ENCODE results near the gene URI1. TPM values are rescaled to one million over a fixed set of nuclear protein-coding genes. Genes with fewer than 3 reads are reported as not detected.

Gene URI1
- total RNA-seq, 8 experiments from 2014 or later = 45.2 to 72.5 (median 55.5) TPM

Other genes starting within 250 kb of the URI1 start
- gene C19orf12, start 227.0 kb upstream of the URI1 start, total RNA-seq = 10 to 100 TPM; 11.1 to 29.3 (median 16.6) TPM
- gene CCNE1, start 130.2 kb upstream of the URI1 start, total RNA-seq = 10 to 100 TPM in 4 of 8 experiments, 1 to 10 TPM in 4; 3.9 to 19.5 (median 9.3) TPM

Measured in motor neuron (in vitro differentiated cells).